ENCODE results near the gene EIF3C.
A peak's percentile ranks its signal among the peaks of the same experiment; 100 is the strongest.
"Not testable (repeated sequence)": the region's sequence is repeated elsewhere in the genome, so short reads cannot be mapped to it uniquely, and the experiment has no call there.

Gene EIF3C

DNA sequence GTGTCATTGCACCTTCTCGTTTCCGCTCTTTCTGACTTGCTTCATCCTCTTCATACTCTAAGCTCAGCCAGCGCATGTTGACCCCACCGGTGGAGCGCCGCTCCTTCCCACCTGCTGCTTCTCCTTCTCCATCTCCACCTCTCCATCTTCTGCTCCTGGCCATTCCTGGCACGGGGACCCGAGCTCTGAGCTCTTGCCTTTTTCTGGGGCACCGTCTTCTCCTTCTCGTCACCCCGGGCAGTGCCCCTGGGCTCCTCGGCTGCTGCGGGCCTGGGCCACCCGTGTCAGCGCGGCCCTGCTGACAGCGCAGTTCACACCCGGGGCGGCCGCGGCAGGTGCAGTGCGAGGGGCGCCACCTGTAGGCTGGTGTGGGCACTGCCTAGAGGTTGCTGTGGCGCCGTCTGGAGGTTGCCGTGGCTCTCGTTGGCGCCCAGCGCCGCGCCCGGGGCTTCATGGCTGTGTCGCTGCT is 38.8 kb downstream of the EIF3C start:
- peak; percentile 50 for DNase-seq

DNA sequence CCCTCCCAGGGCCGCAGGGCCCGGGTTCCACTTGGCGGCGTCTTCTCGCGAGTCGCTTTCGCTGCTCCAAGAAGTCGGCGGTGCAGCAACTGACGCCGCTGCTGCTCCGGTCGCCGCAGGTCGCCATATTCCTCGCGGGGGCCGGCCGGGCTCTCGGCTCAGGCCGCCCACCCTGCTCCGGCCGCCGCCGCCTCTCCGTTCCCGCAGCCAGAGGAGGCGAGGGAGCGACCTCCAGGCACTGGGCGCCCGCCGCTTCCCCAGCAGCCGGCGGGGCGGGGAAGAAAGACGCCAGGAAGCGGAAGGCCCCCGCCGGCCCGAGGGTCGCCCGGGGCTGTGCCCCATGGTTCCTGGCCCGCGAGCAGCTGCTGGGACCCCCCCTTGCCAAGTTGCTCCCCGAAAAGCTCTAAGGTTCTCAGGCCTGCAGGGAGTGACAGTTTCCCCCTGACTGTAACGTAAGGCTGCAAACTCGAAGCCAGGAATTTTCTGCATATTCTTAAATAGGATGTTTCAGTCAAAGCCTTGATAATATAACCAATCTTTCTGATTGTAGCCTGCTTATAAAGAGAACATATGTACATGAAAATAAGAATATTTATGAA is 39.3 kb downstream of the EIF3C start:
- not testable (repeated sequence) for DNase-seq

DNA sequence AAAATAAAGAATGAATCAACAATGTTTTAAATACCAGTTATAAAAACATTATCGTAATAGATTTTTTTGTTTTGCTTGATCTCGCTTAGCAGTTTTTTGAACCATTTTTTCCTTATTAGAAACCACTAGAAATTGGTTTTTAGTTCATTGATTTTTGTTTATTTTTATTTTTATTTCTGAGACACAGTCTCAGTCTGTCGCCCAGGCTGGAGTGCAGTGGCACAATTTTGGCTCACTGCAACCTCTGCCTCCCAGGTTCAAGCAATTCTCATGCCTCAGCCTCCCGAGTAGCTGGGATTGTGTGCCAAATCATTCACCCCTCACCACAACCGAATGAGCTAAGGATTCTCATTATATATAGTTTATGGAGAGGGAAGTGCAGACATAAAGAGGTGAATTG is 40.2 kb downstream of the EIF3C start, which contains the start of gene NPIPB9:
Gene NPIPB9 (plus strand): TSS at position 301 of the 400 bp plus-strand sequence.
- not testable (repeated sequence) for DNase-seq

DNA sequence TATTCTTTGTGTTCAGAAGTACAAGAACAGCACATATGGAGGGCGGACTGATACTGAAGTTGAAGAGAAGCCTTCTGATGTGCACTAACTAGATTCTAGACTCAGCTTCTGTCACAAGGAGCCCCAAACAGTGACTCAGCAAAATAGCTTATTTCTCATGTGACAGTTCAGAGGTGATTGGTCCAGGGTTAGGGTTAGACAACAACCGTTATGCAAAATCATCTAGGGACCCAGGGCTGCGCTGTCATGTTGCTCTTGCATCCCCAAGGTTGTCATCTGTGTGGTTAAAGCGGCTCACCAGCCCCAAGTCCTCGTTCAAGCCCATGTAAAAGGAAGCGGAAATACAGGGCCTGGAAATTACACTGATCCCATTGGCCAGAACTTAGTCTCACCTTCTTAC is 70.4 kb downstream of the EIF3C start:
- not testable (repeated sequence) for DNase-seq

DNA sequence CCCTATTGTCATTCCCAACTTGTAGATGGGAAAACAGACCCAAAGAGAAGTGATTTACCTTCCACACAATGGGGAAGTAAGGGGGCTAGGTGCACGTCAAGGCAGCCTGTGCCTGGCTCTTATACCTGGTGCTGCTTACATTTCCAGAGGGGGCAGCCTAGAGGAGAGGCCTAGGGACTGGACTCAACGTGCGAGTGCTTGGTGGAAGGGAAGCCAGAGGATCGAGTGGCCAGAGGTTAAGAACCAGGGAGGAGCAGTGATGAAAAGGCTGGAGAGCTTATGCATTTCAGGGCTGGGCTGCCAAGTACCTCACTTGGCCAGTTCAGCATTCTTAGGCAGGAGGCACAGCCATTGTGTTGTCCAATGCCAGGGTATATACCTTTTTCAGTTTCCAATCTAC is 71.1 kb downstream of the EIF3C start:
- not testable (repeated sequence) for DNase-seq

Measured in activated naive CD4-positive, alpha-beta T cell treated with Interleukin-2 at 50 U/mL for 16 hours (primary cell).